Gastrocnemius medialis (tissue), 4 donors: ENCODE measurements around the gene TNS3. TPM values are rescaled to one million over a fixed set of nuclear protein-coding genes. Genes with fewer than 3 reads are reported as not detected.

Source experiments
- ATAC-seq, 2 donors: fragments of 150-250 bp; one replicate each; pipeline ENCODE4 v1.9.1; 2016
- DNase-seq, 2 donors: peaks; one replicate each; pipeline ENCODE4 v3.0.0-alpha.2; 2019
- H3K27ac ChIP-seq, 4 donors: fragments of 200-600 bp; sonication (generic); 1 replicate in 1 of 4; 2 replicates in 3 of 4; pipeline ENCODE4 v1.5.1; 2016 to 2018; ENCODE audit warnings: mild to moderate bottlenecking in 2 of 4, moderate library complexity in 1 of 4
- H3K27me3 ChIP-seq, 3 donors: fragments of 200-600 bp; sonication (generic) in 2 of 3; 1 replicate in 1 of 3; 2 replicates in 2 of 3; pipeline versions ENCODE4 v1.5.1 to v1.6.0; 2016 to 2019; ENCODE audit warnings: mild to moderate bottlenecking in 1 of 3, moderate library complexity in 1 of 3
- H3K36me3 ChIP-seq, 2 donors: fragments of 200-600 bp; sonication (generic) in 1 of 2; one replicate each; pipeline ENCODE4 v1.5.1; 2017 to 2018
- H3K4me1 ChIP-seq, 2 donors: fragments of 200-600 bp; sonication (generic) in 1 of 2; one replicate each; pipeline ENCODE4 v1.5.1; 2016 to 2017; ENCODE audit warnings: mild to moderate bottlenecking in 2 of 2
- H3K4me3 ChIP-seq, 4 donors: fragments of 200-600 bp; sonication (generic) in 3 of 4; 1 replicate in 1 of 4; 2 replicates in 3 of 4; pipeline ENCODE4 v1.5.1; 2016 to 2019; ENCODE audit warnings: mild to moderate bottlenecking in 2 of 4
- H3K9me3 ChIP-seq, 3 donors: fragments of 200-600 bp; sonication (generic) in 2 of 3; 1 replicate in 1 of 3; 2 replicates in 2 of 3; pipeline ENCODE4 v1.5.1; 2016 to 2019
- CTCF ChIP-seq, 5 experiments: fragments of 450-650 bp in 3 of 5; fragments of 200-600 bp in 2 of 5; sonication (generic) in 2 of 5; IDR thresholded peaks in 4 of 5; conservative IDR thresholded peaks in 1 of 5; 1 replicate in 4 of 5; 2 replicates in 1 of 5; pipeline ENCODE4 v1.5.1; 2016 to 2019; ENCODE audit warnings: antibody characterized with exemption in 5 of 5, mild to moderate bottlenecking in 3 of 5, moderate library complexity in 3 of 5
- POLR2A ChIP-seq, 2 donors: fragments of 450-650 bp; IDR thresholded peaks; one replicate each; pipeline ENCODE4 v1.6.1; 2017; ENCODE audit warnings: antibody characterized with exemption in 2 of 2, mild to moderate bottlenecking in 2 of 2, moderate library complexity in 2 of 2
- in situ Hi-C, 4 donors: fragments of 200-750 bp; cut with MboI; loops; one replicate each; pipeline versions ENCODE4 v1.15.0 to v1.8.0; 2017; ENCODE audit warnings: low sequenced_read_pairs in 4 of 4
- intact Hi-C: fragments of 100-400 bp; cut with DNase I; formaldehyde crosslinking; loops from one replicate; pipeline ENCODE4 v1.15.1; 2023; ENCODE audit warnings: low total_unique reads
- total RNA-seq, 4 donors: library from RNA; depleted of rRNA; stranded (reverse); fragments of >200 nt; gene quantifications; one replicate each; pipeline versions ENCODE4 v1.1.0 to v1.2.3, GENCODE V29; 2016

The TNS3 gene
- total RNA-seq, 4 donors from 2014 or later: 39.4 to 64.3 (median 50.5) TPM

GRCh38 chr7:47361236-47361635 lies 220.7 kb downstream of the TNS3 start:
- intact Hi-C loops: no loop called here
- no peak for ATAC-seq
- DNase-seq: no peak

GRCh38 chr7:47360301-47360900 lies 221.5 kb downstream of the TNS3 start:
- in situ Hi-C loops: no loop called here
- intact Hi-C loops: no loop called here
- DNase-seq: no peak
- Histone ChIP-seq H3K36me3 (no peaks in the 10 kb centered on the region), H3K27ac (no peak overlapping the region), H3K4me1 (no peaks in the 10 kb centered on the region), H3K27me3 (no peaks in the 10 kb centered on the region), H3K9me3 (no peaks in the 10 kb centered on the region), H3K4me3 (no peak overlapping the region)
- no peak for ATAC-seq
- TF ChIP-seq POLR2A (IDR thresholded peaks at IDR 0.05) (no peak), CTCF (IDR thresholded peaks at IDR 0.05 in 4 of 5, conservative IDR thresholded peaks at IDR 0.05 in 1 of 5) (no peak)

More at GRCh38 chr7:47361236-47361635, 220.7 kb downstream of the TNS3 start:
- no peaks in the 10 kb centered on the region for H3K4me1 ChIP-seq
- no peaks in the 10 kb centered on the region for H3K9me3 ChIP-seq
- no peak for TF ChIP-seq CTCF (IDR thresholded peaks at IDR 0.05 in 4 of 5, conservative IDR thresholded peaks at IDR 0.05 in 1 of 5)
- no peak for TF ChIP-seq POLR2A (IDR thresholded peaks at IDR 0.05)
- H3K27me3 ChIP-seq: no peaks in the 10 kb centered on the region
- no peak overlapping the region for H3K27ac ChIP-seq
- no peak overlapping the region for H3K4me3 ChIP-seq
- no peaks in the 10 kb centered on the region for H3K36me3 ChIP-seq
- in situ Hi-C loops: no loop called here

- in situ Hi-C loops: no loop called here
- no peak overlapping the region for H3K4me3 ChIP-seq
- H3K36me3 ChIP-seq: no peaks in the 10 kb centered on the region
- peaks cover 0 to 4% of the 10 kb centered on the region in 2 donors for H3K4me1 ChIP-seq
- no peaks in the 10 kb centered on the region for H3K27me3 ChIP-seq
- peak in 1 of 2 donors; percentile 51 for ATAC-seq
- no peak for DNase-seq
- intact Hi-C loops: no loop called here
- H3K9me3 ChIP-seq: no peaks in the 10 kb centered on the region
- H3K27ac ChIP-seq: no peak overlapping the region
- TF ChIP-seq CTCF (IDR thresholded peaks at IDR 0.05 in 4 of 5, conservative IDR thresholded peaks at IDR 0.05 in 1 of 5): no peak
- TF ChIP-seq POLR2A (IDR thresholded peaks at IDR 0.05): no peak
These were observed 222.8 kb downstream of the TNS3 start for GRCh38 chr7:47358944-47359588.

GRCh38 chr7:47358357-47358756 lies 223.6 kb downstream of the TNS3 start:
- Histone ChIP-seq H3K9me3 (no peaks in the 10 kb centered on the region), H3K27me3 (no peaks in the 10 kb centered on the region), H3K4me3 (no peak overlapping the region), H3K27ac (no peak overlapping the region), H3K4me1 (peaks cover 0 to 4% of the 10 kb centered on the region in 2 donors), H3K36me3 (no peaks in the 10 kb centered on the region)
- DNase-seq: no peak
- TF ChIP-seq POLR2A (IDR thresholded peaks at IDR 0.05): no peak
- no peak for TF ChIP-seq CTCF (IDR thresholded peaks at IDR 0.05 in 4 of 5, conservative IDR thresholded peaks at IDR 0.05 in 1 of 5)
- in situ Hi-C loops (no loop called here), intact Hi-C loops (no loop called here)
- ATAC-seq: no peak
